GM19438 (cell line): ENCODE results near the gene NOTCH1.

Experiments used
- ATAC-seq: cut with Tn5 transposase; IDR thresholded peaks from one replicate; pipeline ENCODE4 v1.9.1; 2021; ENCODE audit warnings: low read depth; ENCODE audit not compliant: unreplicated experiment

The NOTCH1 gene

GRCh38 chr9:136522314-136523237, 23.3 kb downstream of the NOTCH1 start:
- ATAC-seq = no peak

- ATAC-seq = no peak
Measured at GRCh38 chr9:136521537-136521936, 24.3 kb downstream of the NOTCH1 start.

- no peak for ATAC-seq
Measured at GRCh38 chr9:136520053-136520540, 25.8 kb downstream of the NOTCH1 start.

GRCh38 chr9:136519263-136520052, 26.4 kb downstream of the NOTCH1 start:
- no peak for ATAC-seq

- no peak for ATAC-seq
Measured at GRCh38 chr9:136518623-136519022, 27.2 kb downstream of the NOTCH1 start.

- ATAC-seq = no peak
Measured at GRCh38 chr9:136517950-136518349, 27.9 kb downstream of the NOTCH1 start.

GRCh38 chr9:136517012-136517743, 28.7 kb downstream of the NOTCH1 start:
- ATAC-seq = no peak

- ATAC-seq = no peak
Measured at GRCh38 chr9:136516191-136516654, 29.6 kb downstream of the NOTCH1 start.

- ATAC-seq = no peak
Measured at GRCh38 chr9:136515276-136515675, 30.6 kb downstream of the NOTCH1 start.

- no peak for ATAC-seq
Measured at GRCh38 chr9:136514022-136514714, 31.7 kb downstream of the NOTCH1 start.

GRCh38 chr9:136513191-136513590, 32.7 kb downstream of the NOTCH1 start:
- ATAC-seq = no peak

GRCh38 chr9:136512651-136513071, 33.2 kb downstream of the NOTCH1 start:
- ATAC-seq = no peak

GRCh38 chr9:136511670-136512592, 33.9 kb downstream of the NOTCH1 start:
- ATAC-seq = no peak

- ATAC-seq = no peak
Measured at GRCh38 chr9:136511144-136511669, 34.6 kb downstream of the NOTCH1 start.

GRCh38 chr9:136510561-136510960, 35.3 kb downstream of the NOTCH1 start:
- no peak for ATAC-seq

- no peak for ATAC-seq
Measured at GRCh38 chr9:136509549-136509948, 36.3 kb downstream of the NOTCH1 start.

GRCh38 chr9:136508729-136509500, 36.9 kb downstream of the NOTCH1 start:
- no peak for ATAC-seq

GRCh38 chr9:136507992-136508375, 37.9 kb downstream of the NOTCH1 start:
- ATAC-seq = no peak
